ENCODE measurements around the gene EFCAB8.

The EFCAB8 gene

GRCh38 chr20:32984196-32984595 lies 125.5 kb downstream of the EFCAB8 start:
- no peak overlapping the region for H3K4me3 ChIP-seq (ENCODE audit: low read length)
- TF ChIP-seq, protein P1, sequence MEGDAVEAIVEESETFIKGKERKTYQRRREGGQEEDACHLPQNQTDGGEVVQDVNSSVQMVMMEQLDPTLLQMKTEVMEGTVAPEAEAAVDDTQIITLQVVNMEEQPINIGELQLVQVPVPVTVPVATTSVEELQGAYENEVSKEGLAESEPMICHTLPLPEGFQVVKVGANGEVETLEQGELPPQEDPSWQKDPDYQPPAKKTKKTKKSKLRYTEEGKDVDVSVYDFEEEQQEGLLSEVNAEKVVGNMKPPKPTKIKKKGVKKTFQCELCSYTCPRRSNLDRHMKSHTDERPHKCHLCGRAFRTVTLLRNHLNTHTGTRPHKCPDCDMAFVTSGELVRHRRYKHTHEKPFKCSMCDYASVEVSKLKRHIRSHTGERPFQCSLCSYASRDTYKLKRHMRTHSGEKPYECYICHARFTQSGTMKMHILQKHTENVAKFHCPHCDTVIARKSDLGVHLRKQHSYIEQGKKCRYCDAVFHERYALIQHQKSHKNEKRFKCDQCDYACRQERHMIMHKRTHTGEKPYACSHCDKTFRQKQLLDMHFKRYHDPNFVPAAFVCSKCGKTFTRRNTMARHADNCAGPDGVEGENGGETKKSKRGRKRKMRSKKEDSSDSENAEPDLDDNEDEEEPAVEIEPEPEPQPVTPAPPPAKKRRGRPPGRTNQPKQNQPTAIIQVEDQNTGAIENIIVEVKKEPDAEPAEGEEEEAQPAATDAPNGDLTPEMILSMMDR (conservative IDR thresholded peaks at IDR 0.05; ENCODE audit: low read length): no peak
- DNase-seq (ENCODE audit: low read depth): no peak

GRCh38 chr20:32984631-32985354 lies 126.1 kb downstream of the EFCAB8 start:
- H3K4me3 ChIP-seq (ENCODE audit: low read length): no peak overlapping the region
- no peak for DNase-seq (ENCODE audit: low read depth)
- TF ChIP-seq, protein P1 (conservative IDR thresholded peaks at IDR 0.05; ENCODE audit: low read length): no peak

DNA sequence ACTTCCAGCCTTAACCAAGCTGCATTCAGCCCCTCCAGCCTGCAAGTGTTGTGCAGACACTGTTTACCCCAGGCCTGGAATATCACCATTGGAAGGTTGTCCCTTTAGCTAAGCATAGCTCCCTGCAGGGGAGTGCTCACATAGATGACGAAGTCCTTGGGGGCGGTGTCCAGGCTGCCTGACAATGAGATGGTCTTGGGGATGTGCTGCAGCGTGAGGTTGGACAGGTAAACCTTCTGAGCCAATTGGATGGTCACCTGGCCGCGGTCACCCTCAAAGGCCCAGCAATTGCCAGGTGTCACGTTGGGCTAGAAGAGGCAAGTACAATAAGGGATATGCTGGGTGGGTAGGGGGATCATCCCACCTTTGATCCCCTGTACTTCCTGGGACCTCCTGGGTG lies 126.9 kb downstream of the EFCAB8 start:
- no peak overlapping the region for H3K4me3 ChIP-seq (ENCODE audit: low read length)
- no peak for DNase-seq (ENCODE audit: low read depth)
- TF ChIP-seq, protein P1 (conservative IDR thresholded peaks at IDR 0.05; ENCODE audit: low read length): no peak

- DNase-seq (ENCODE audit: low read depth): no peak
- no peak overlapping the region for H3K4me3 ChIP-seq (ENCODE audit: low read length)
- TF ChIP-seq, protein P1 (conservative IDR thresholded peaks at IDR 0.05; ENCODE audit: low read length): no peak
Observed at GRCh38 chr20:32986331-32986966, 127.7 kb downstream of the EFCAB8 start.

DNA sequence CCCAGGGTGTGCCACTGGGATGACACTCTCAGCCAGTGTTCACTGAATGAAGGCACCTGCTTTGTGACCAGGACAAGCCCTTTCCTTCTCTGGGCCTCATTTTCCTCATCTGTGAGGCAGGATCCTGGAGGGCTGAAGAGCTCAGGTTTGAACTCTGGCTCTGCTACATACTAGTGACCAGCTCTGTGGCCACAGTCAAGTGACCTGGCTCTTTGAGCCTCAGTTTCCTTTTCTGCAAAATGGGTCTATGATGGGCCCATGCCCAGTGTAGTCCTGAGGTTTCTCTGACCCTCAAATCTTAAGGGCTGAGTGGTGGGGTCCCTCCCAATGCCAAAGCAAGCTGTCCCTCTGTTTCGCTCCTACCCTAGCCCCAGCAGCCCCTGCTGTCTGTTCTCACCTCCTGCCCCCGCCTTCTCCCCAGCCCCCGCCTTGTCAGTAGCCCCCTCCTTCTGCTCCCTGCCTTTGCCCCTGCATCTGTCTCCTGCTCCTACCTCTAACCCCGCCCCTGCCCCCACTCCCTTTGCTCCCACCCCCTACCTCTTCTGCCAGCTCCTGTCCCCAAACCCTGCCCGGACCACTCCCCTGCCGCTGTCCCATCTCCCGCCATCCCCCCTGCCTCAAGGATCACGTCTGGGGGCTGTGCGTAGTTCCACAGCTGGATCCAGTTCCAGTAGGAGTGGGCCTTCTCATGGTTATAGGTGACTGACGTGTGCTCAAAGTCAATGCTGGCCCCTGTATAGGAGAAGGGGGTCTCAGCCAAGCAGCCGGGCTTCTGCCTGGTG lies 128.5 kb downstream of the EFCAB8 start:
- no peak for DNase-seq (ENCODE audit: low read depth)
- no peak overlapping the region for H3K4me3 ChIP-seq (ENCODE audit: low read length)

DNA sequence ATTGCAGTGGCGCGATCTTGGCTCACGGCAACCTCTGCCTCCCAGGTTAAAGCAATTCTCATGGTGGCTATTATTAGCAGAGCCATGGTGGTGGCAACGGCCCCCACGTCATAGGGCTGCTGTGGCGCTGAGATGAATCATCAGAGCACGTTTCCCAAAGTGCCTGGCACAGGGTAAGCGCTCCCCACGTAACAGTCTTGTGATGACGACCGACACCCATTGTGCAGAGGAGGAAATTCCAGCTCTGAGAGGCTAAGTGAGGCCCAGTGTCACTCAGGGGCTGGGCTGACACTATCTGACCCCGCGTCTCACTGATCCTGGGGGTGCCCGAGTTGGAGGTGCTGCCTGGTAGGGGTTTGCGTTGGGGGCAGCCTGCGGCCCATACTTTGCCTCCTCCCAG lies 129.3 kb downstream of the EFCAB8 start:
- no peak overlapping the region for H3K4me3 ChIP-seq (ENCODE audit: low read length)
- TF ChIP-seq, protein P1 (conservative IDR thresholded peaks at IDR 0.05; ENCODE audit: low read length): no peak
- no peak for DNase-seq (ENCODE audit: low read depth)

More for the DNA sequence above, 128.5 kb downstream of the EFCAB8 start:
- TF ChIP-seq, protein P1 (conservative IDR thresholded peaks at IDR 0.05; ENCODE audit: low read length): no peak
